ENCODE data around the gene CACNA1C.

GRCh38 chr12:2536724-2537123, 483.9 kb downstream of the CACNA1C start:
- TF ChIP-seq CTCF (IDR thresholded peaks at IDR 0.05; ENCODE audit: low read depth, low read length) = no peak
- no peak for TF ChIP-seq POLR2A (IDR thresholded peaks at IDR 0.05; ENCODE audit: extremely low read depth, insufficient read length)
- TF ChIP-seq MAX (IDR thresholded peaks at IDR 0.05; ENCODE audit: low read depth, low read length) = no peak
